COLO668 (cell line): ENCODE data around the gene DRAXIN.

ENCODE experiments used
- DNase-seq: peaks from one replicate; lab custom pipeline; 2025; ENCODE audit not compliant: unreplicated experiment; lab: John Stamatoyannopoulos, UW

Gene DRAXIN

DNA sequence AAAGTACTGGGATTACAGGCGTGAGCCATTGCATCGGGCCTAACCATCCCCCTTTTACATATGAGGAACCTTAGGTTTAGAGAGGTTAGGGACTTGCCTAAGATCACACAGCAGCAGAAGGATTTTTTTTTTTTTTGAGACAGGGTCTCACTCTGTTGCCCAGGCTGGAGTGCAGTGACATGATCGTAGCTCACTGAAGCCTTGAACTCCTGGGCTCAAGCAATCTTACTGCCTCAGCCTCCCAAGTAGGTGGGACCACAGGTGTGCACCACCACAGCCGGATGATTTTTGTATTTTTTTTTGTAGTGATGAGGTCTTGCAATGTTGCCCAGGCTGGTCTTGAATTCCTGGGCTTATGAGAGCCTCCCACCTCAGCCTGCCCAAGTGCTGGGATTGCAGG, 68.3 kb downstream of the DRAXIN start:
- DNase-seq: no peak

DNA sequence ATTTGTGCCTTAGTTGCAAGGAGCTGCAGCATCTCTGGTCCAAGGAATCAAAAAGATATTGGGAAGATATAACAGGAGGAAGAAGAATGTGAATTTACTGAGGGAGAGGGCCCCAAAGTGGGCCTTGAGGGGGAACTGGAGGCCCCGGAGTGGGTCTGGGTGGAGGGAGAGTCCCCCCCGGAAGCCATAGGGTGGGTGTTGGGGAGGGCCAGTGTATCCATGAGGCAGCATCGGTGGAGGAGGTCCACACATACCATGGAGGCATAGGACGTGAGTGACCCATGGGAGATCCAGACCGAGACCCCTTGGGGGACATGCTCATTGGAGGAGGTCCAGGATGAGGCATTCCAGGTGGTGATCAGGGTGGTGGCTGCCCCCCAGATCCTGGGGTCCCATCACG, 69.8 kb downstream of the DRAXIN start:
- no peak for DNase-seq

DNA sequence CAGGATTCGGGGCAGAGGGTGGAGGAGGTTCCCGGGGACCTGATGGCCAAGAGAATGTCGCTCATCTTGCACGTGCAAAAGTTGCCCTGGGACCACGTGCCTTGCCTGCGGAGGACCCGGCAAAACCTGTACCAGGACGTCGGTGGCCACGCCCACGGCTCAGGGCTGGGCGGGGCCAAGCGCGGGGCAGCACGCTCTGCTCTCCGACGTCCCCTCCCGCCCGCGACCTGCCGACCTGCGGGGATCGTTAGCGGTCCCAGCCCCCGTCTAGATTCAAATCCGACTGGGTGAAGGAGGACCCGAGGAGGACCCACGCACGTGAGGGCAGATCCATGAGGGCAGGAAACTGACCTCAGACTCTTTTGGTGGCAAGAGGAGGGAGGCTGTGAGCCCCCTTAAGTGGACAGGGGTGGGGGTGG, 70.5 kb downstream of the DRAXIN start, which contains the start of gene C1orf167:
Gene C1orf167, plus strand, starts transcription at position 206 of the 419 bp plus-strand sequence. CDS start 2,208 bp downstream, outside the sequence.
- no peak for DNase-seq

DNA sequence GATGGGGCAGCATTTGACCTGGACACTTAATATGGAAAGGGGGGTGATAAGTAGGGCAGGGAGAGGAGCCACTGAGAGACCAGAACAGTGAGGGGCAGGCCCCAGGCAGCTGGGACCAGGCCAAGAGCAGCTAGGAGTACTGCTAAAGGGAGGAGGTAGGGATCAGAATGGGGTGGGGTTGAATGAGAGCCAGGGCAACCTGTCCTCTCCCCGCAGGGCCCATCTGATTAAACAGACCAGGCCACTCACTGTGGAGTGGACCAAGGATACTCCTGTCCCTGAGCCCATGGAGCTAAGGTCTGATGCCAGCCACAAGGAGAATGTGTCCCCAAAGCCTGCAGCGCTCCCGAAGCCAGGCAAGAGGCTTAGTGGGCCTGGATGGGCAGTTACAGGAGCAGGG, 72.6 kb downstream of the DRAXIN start:
- no peak for DNase-seq

DNA sequence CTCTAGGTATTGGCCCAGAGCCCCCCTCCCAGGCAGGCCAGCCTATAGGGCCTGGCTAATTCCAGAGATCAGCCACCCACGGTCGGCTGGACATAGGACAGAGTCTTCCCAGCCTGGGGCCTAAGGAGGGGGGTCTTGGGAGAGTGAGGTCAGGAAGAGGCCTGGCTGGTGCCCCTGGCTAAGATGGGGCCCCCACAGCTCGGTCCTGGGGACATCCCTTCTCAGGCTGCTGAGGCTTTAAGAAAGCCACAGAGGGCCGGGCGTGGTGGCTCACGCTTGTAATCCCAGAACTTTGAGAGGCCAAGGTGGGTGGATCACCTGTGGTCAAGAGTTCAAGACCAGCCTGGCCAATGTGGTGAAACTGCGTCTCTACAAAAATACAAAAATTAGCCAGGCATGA, 73.0 kb downstream of the DRAXIN start:
- DNase-seq: no peak

DNA sequence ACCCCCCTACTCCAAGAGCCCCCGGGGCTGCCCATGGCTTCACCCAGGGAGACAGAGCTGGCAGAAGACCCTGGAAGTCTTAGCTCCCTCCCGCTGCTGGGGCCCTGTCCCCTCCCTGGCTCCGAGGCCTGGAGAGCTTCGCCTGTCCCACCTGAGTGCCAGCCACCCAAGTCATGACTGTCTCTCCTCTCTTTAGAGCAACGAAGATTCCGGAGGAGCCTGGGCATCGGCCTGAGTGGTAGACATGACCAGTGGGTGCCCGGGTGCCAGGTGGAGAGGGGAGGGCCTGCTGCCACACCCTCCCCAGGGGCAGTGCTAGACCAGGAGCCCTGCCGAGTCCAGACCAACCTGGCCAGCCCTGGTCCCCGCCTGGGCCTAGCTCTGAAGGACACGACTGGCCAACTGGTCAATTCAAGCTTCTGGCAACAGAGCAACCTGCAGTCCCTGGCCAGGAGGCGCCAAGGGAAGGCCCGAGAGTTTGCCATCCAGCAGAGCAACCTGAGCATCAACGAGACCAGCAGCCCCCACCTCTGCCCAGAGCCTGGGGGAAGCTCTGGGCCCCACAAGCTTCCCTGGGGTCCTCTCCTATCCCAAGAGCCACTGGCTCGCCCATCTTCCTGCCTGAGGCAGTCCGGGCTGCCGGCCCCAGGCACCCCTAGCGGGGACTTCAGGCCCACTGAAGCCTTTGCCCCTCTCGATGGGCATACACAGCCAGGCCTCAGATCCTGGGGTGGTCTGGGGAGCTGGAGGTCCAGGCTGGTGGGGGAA, 74.3 kb downstream of the DRAXIN start:
- DNase-seq: no peak

DNA sequence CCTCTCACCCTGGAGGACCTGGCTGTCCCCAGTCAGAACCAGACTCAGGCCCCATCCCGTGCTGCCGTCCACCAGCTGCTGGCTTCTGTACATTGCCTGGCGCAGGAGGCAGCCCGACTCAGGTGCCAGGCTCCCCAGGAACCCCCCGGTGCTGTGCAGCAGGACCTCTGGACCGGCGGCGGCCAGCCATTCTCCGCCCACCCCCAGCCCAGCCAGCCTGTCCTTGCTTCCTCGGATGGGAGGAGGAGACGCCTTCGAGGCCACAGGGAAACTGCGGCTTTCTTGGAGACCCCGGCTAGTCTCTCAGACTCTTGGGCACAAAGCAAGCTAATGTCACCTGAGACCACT, 74.9 kb downstream of the DRAXIN start:
- DNase-seq: no peak

DNA sequence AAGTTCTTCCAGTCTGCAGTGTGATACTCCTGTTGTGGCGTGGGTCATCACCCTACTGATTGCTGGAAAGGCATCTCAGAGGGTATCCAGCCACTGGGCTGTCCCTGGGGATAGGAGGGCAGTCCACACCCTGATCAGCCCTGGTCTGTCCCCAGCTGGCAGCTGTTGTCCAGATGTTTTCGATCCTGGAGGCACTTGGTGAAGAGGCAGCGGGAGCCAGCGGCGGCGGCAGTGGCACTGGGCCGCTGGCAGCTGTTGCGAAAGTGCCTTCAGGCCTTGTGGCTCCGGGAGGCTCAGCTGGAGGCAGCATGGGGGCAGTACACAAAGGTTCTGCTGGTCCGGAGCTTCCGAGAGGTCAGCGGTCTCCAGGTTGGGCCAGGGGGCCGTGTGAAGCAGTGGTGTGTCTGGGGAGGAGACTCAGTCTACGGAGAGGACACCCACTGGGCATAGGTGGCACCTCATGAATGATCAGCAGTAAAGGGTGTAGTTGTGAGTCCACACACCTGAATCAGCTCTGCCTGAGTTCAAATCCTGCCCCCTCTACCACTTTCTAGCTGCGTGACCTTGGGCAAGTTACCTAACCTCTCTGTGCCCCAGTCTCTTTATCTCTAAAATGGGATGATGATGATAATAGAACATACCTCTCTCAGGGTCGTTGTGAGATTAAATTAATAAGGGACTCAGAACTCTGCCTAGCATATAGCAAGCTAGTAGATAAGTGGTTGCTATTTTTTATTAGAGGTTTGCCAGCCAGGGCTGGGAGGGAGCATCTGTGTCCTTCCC, 76.6 kb downstream of the DRAXIN start:
- no peak for DNase-seq

DNA sequence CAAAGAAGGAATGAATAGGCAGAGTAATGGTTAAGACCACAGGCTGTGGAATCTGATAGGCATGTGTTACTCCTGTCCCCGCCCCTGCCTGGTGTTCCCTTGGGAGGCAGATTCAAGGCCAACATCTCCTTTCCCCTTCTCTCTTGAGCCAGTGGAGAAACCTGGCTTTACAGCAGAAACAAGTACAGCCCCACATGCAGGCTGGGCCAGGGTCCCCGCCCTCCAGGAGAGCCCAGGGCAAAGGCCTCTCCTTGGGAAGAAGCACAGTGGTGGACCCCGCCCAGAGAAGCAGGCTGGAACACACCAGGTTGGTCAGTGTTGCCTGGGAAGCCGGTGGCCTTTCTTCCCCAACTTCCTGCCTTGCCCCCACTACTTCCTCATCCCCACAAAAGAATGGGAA, 77.3 kb downstream of the DRAXIN start:
- no peak for DNase-seq

DNA sequence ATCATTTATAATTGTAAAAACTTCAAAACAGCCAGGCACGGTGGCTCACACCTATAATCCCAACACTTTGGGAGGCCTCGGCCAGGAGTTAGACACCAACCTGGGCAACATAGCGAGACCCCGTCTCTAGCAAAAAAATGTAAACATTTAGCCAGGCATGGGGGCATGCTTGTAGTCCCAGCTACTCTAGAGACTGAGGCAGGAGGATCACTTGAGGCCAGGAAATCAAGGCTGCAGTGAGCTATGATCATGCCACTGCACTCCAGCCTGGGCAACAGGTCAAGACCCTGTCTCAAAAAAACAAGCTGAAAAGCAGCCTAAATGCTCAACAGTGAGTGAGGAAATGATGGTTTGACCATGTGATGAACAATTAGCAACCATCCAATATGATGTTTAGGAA, 77.8 kb downstream of the DRAXIN start:
- DNase-seq: no peak

DNA sequence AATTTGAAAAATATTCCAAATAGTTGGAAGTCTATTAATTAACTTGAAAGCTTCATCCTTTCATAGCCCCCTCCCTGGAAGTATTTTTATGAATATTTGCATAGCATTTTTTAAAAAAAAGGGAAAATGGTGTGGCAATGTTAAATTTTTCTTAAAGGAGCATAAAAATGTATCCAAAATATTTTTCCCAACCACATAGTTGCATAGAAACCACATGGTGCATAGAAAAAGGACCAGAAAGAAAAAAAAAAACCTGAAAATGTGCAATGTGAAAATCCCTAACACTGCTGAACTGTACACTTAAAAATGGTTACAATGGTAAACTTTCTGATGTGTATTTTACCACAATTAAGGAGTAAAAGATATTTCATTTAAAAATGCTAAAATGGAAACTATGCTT, 78.5 kb downstream of the DRAXIN start:
- DNase-seq: no peak

DNA sequence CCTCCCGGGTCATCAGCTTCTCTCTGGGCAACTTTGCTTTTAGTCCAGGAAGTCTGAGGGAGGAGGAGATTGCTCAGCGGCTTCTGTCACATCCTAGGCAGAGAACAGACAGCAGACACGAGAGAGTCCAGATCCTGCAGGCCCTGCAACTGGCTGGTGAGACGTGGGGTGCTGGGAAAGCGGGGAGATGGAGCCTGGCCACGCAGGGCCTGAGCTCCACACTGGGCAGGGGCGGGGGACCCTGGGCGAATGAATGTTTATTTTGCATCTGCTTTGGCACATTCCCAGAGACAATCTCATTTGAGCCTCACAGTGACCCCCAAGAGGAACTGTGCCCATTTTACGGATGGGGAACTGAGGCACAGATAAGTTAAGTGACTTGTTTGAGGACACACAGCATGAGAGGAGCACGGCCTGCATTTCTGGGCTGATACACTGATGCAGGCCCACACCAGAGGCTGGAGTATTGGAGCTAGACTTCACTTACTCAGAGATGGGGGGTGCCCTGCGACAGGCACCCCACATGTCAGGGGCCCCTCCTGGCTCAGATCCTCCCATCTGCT, 80.1 kb downstream of the DRAXIN start:
- no peak for DNase-seq

DNA sequence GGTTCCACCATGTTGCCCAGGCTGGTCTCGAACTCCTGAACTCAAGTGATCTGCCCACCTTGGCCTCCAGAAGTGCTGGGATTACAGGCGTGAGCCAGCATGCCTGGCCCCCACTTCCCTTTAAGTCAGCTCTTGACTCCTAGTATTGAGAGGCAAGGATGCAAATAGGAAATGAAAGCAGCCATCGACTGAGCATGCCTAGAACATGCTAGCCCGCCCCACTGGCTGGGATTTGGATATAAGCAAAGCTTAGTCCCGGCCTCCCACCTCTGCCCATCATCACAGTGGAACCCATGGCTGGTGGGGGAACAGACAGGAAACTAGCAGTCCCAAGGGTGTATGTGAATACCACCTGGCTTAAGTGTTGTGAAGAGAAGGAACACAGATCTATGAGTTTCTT, 80.9 kb downstream of the DRAXIN start:
- DNase-seq: no peak

DNA sequence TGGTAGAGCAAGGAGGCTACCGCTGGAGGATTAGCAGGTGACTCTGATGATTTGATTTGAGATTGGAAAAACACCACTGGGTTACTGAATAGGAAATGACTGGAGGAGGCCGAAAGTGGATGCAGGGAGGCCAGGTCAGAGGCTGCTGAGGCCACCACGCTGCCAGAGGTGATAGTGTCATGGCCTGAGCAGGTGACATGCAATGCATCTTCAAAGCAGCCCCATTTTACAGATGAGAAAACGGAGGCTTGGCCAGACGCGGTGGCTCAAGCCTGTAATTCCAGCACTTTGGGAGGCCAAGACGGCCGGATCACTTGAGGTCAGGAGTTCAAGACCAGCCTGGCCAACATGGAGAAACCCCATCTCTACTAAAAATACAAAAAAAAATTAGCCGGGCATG, 83.2 kb downstream of the DRAXIN start:
- DNase-seq: no peak
